Heart left ventricle (tissue), 13 donors: ENCODE data around the gene ROPN1L.

ENCODE experiments used
- POLR2A ChIP-seq, 2 donors: fragments of 450-650 bp; IDR thresholded peaks; one replicate each; pipeline ENCODE4 v1.6.1; 2017; ENCODE audit warnings: antibody characterized with exemption in 2 of 2, mild to moderate bottlenecking in 2 of 2, moderate library complexity in 2 of 2
- TF ChIP-seq, protein P1 (sequence below), 12 donors: fragments of 200-600 bp; sonication (generic) in 4 of 12; IDR thresholded peaks; one replicate each; pipeline versions ENCODE4 v1.5.0 to v1.8.0; 2018 to 2022; ENCODE audit warnings: antibody characterized with exemption in 12 of 12, mild to moderate bottlenecking in 5 of 12
- donor health status: ischemic (EF 13 %, LVEDD 7.1; RV severe dilation, severe dysfunction).
- donor health status: DM: no; HTN: yes; CAD: no.
- donor health status: DM: no; HTN: no; CAD: no.
- donor health status: ischemic (EF 25% LVEDD 6.9; RV normal size, moderate dysfunction).
- donor health status: ischemic (EF 25% LVEDD 5.7; RV mildly dilated, moderate dysfunction).
- donor health status: ischemic (EF 35%, LVEDD 5.7; RV mildly dilated, moderate dysfunction).
- donor health status: nonischemic (EF 11% LVEDD 7.7; RV severe dilation, severe dysfunction).
- donor health status: DM: yes; HTN: yes; CAD: no.
- donor health status: PGD.
- donor health status: ischemic (EF 29% LVEDD 5.4; RV normal size, mild dysfunction).
- donor health status: nonischemic (EF 23%, LVEDD 6.1; RV moderate dilation, normal function).

DNA sequence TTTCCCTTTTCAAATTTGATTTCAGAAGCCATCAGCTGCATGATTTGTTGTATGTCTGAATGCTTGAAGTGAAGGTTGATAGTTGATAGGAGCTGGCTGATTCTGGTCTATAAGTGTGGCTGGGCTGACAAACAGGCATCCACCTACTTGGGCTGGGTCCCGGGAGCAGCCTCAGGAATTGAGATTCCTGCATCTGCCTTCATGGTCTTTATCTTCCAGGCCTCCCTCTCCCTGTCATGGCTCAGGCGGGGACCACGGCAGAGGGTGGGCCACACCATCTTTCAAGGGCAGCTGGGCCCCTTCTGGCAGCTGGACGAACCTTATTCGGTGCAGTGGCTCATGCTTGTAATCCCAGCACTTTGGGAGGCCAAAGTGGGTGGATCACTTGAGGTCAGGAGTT, 55.9 kb downstream of the ROPN1L start:
- TF ChIP-seq, protein P1, sequence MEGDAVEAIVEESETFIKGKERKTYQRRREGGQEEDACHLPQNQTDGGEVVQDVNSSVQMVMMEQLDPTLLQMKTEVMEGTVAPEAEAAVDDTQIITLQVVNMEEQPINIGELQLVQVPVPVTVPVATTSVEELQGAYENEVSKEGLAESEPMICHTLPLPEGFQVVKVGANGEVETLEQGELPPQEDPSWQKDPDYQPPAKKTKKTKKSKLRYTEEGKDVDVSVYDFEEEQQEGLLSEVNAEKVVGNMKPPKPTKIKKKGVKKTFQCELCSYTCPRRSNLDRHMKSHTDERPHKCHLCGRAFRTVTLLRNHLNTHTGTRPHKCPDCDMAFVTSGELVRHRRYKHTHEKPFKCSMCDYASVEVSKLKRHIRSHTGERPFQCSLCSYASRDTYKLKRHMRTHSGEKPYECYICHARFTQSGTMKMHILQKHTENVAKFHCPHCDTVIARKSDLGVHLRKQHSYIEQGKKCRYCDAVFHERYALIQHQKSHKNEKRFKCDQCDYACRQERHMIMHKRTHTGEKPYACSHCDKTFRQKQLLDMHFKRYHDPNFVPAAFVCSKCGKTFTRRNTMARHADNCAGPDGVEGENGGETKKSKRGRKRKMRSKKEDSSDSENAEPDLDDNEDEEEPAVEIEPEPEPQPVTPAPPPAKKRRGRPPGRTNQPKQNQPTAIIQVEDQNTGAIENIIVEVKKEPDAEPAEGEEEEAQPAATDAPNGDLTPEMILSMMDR (IDR thresholded peaks at IDR 0.05) = no peak
- no peak for TF ChIP-seq POLR2A (IDR thresholded peaks at IDR 0.05)
